ENCODE data around the gene ROPN1L.

ROPN1L gene

GRCh38 chr5:10424124-10424731 is 17.5 kb upstream of the ROPN1L start:
- in situ Hi-C loops (cut with MboI; ENCODE audit: low sequenced_read_pairs) = loop anchor here (25.0 kb wide), 1 partner anchor 137 kb away; no protein-coding TSS in a partner anchor

GRCh38 chr5:10427201-10427600 is 14.5 kb upstream of the ROPN1L start:
- in situ Hi-C loops (cut with MboI; ENCODE audit: low sequenced_read_pairs) = no loop called here

GRCh38 chr5:10427978-10428377 is 13.7 kb upstream of the ROPN1L start:
- in situ Hi-C loops (cut with MboI; ENCODE audit: low sequenced_read_pairs) = no loop called here

GRCh38 chr5:10431415-10431814 is 10.3 kb upstream of the ROPN1L start:
- in situ Hi-C loops (cut with MboI; ENCODE audit: low sequenced_read_pairs) = no loop called here

- in situ Hi-C loops (cut with MboI; ENCODE audit: low sequenced_read_pairs) = no loop called here
Measured at GRCh38 chr5:10432059-10433008, 9.3 kb upstream of the ROPN1L start.

GRCh38 chr5:10434392-10434791 is 7.3 kb upstream of the ROPN1L start:
- in situ Hi-C loops (cut with MboI; ENCODE audit: low sequenced_read_pairs) = no loop called here

GRCh38 chr5:10438301-10438700 is 3.4 kb upstream of the ROPN1L start:
- in situ Hi-C loops (cut with MboI; ENCODE audit: low sequenced_read_pairs) = no loop called here

- in situ Hi-C loops (cut with MboI; ENCODE audit: low sequenced_read_pairs) = no loop called here
Measured at GRCh38 chr5:10439692-10440091, 2.0 kb upstream of the ROPN1L start.

GRCh38 chr5:10440367-10440990 is 1.2 kb upstream of the ROPN1L start:
- in situ Hi-C loops (cut with MboI; ENCODE audit: low sequenced_read_pairs) = no loop called here

- in situ Hi-C loops (cut with MboI; ENCODE audit: low sequenced_read_pairs) = no loop called here
Measured at GRCh38 chr5:10441992-10442435, 335 bp downstream of the ROPN1L start.

- in situ Hi-C loops (cut with MboI; ENCODE audit: low sequenced_read_pairs) = no loop called here
Measured at GRCh38 chr5:10442576-10442975, 897 bp downstream of the ROPN1L start.

- in situ Hi-C loops (cut with MboI; ENCODE audit: low sequenced_read_pairs) = no loop called here
Measured at GRCh38 chr5:10445352-10445751, 3.7 kb downstream of the ROPN1L start.

GRCh38 chr5:10446490-10446889 is 4.8 kb downstream of the ROPN1L start:
- in situ Hi-C loops (cut with MboI; ENCODE audit: low sequenced_read_pairs) = no loop called here

GRCh38 chr5:10447041-10447440 is 5.4 kb downstream of the ROPN1L start:
- in situ Hi-C loops (cut with MboI; ENCODE audit: low sequenced_read_pairs) = no loop called here

- in situ Hi-C loops (cut with MboI; ENCODE audit: low sequenced_read_pairs) = no loop called here
Measured at GRCh38 chr5:10448754-10449360, 7.2 kb downstream of the ROPN1L start.

GRCh38 chr5:10451137-10451824 is 9.6 kb downstream of the ROPN1L start:
- in situ Hi-C loops (cut with MboI; ENCODE audit: low sequenced_read_pairs) = loop anchor here (10.0 kb wide), 1 partner anchor 174 kb away; no protein-coding TSS in a partner anchor

GRCh38 chr5:10452768-10453331 is 11.2 kb downstream of the ROPN1L start:
- in situ Hi-C loops (cut with MboI; ENCODE audit: low sequenced_read_pairs) = loop anchor here (10.0 kb wide), 1 partner anchor 172 kb away; no protein-coding TSS in a partner anchor

- in situ Hi-C loops (cut with MboI; ENCODE audit: low sequenced_read_pairs) = loop anchor here (10.0 kb wide), 1 partner anchor 171 kb away; no protein-coding TSS in a partner anchor
Measured at GRCh38 chr5:10453545-10453944, 11.9 kb downstream of the ROPN1L start.

GRCh38 chr5:10454591-10455276 is 13.1 kb downstream of the ROPN1L start:
- in situ Hi-C loops (cut with MboI; ENCODE audit: low sequenced_read_pairs) = loop anchor here (10.0 kb wide), 1 partner anchor 170 kb away; no protein-coding TSS in a partner anchor

Measured in HL-60/S4 treated with phorbol 12-myristate 13-acetate at 8.2 ng/mL for 4 days and 3 days (cell line).